Activated T-cell treated with anti-CD3 and anti-CD28 coated beads for 48 hours (primary cell): ENCODE data around the gene USP32.

Experiments used
- DNase-seq: peaks from one replicate; pipeline ENCODE4 v3.0.0-alpha.2; 2020; ENCODE audit warnings: low read depth

The USP32 gene

DNA sequence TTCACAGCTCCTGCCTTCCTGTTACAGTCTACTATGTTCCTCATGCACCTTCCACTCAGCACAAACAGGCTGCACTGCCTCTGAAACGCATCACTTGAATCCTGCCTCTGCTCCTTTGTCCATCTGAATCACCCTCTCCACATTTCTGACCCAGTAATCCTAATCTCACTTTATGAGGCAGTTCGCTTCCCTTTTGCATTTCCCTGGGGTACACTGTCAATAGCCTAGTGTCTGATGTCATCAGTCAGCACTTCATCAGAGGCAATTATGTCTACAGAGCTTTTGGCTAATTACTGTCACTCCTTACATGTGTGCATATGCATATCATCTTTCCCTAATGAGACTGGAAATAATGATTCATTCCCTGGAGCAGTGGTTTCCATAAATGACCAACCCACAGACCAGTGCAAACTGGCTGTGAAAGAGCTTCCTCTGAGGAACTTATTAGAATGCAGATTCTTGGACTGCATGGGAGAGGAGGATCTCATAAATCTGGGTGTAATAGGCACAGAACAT, 218.6 kb downstream of the USP32 start:
- no peak for DNase-seq

DNA sequence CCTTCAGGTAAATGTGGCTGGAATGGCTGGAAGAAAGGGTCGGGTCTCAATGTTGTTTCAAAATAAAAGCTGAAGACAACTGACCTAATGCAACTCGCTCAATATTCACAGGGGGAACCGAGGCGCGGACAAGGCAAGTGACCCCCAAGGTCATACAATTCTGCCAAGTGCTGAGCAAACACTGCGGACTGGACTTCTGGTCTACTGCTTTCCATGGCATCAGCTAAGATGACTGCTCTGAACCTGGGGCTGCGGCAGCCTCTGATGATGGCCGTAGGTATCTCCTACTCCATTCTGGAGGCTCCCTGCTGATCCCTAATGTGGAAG, 220.2 kb downstream of the USP32 start:
- DNase-seq = no peak

DNA sequence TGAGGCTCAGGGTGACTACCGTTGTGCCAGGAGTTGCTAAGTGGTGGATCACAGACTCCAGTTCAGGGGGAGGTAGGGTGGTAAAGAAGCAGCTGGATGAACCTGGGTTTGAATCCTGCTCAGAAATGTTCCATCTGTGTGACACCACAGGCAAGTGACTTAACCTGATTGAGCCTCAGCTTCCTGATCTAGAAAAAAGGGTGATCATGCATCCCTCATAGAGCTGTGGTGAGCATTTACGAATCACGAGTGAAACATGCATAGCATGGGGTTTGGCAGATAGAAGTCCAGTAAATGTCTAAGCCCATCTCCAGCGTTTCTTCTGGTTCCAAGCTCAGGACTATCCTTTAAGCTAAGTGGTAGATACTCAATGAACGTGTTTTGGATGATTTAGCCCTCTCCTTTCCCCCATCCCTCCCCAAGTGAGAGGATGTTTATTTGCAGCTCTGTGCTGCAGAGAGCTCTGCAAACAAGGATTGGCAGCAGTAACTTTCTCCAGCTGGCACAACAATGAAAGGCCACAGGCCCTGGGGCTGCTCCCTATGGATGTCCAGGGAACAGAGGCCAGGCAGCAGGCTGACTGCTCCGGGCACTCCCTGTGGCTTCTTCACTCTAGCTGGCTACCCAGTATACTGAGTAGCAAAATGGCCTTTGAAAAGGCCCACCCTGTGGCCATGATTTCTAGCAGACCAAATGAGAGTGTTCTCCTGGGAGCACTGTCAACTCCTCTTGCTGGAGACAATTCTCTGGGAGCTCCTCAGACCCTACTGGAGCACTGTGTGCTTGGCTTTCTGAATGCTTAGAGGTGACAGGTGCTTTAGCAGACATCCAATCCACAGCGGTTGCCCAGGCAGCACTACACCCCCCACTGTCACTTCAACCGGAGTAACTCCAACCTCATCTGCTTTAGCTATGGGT, 220.8 kb downstream of the USP32 start:
- no peak for DNase-seq

DNA sequence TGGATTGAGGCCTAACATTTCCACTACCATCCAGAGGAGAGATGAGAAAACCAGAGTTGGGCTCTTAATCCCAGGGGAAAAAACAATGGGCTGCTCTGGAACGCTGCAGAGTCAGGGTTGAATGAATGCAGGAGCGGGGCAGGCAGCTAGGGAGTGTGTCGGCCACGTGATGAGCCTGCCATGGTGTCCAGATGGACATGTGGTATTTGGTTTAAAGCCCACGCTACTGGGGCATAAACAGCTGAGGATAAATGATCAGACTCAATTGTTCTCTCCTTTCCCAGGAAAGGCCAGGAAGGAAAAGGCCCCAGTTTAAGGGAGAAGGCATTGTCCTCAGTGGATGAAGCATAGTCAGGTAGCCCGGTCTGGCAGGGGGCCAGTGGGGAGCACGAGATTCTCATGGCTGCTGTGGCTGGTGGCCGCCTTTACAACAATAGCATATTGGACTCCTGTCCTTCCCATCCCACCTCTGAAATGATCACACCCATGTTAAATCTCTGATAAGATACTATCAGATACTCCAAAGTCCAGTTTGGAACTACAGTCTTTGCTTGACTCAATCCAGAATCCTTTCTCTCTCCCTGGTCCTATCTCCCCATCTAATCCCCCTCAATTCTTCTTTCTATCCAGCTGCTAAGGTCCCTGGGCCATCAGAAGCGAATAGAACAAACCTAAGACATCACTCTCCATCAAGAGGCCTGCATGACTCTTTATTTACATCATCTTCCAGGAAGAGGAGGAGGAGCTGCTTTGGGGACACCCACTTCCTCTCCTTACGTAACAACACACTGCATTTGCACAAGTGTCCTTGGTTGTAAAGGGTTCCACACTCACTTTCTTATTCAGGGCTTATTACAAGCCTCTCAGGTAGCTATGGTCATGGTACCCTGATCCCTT, 221.8 kb downstream of the USP32 start:
- DNase-seq = no peak

GRCh38 chr17:60168654-60169053, 223.3 kb downstream of the USP32 start:
- no peak for DNase-seq

GRCh38 chr17:60167065-60167741, 224.7 kb downstream of the USP32 start:
- DNase-seq = no peak

DNA sequence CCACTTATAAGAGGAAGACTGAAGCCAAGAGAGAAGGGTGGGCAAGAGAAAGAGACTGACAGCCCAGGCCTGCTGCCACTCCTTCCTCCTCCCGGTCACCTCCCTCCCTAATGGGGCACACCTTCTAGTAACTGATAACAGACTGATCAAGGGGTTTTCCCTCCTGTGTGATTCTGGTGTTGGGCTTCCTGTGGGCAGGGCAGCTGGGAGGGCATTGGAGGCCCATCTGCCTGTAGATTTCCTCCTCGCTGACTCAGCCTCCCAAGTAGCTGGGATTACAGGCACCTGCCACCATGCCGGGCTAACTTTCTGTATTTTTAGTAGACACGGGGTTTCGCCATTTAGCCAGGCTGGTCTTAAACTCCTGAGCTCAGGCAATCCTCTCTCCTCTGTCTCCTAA, 226.0 kb downstream of the USP32 start:
- DNase-seq = no peak

DNA sequence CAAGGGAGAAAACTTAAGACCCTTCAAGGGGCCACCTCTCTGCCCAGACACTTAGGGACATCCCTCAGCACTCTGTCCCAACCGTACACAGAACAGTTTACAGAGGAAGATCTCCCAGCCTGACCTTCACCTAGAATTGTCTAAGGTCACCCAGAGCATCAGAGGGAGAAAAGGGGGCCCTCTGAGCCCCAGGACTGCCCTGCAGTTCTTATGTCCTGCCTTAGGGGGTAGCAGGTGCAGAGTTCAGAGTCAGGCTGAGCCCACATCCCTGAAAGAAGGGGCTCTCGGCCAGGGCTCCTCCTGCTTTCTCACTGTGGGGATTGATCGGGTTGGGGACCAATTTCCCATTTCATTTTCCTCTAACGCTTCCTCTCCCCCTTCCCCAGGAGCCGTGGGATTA, 226.7 kb downstream of the USP32 start:
- DNase-seq = no peak

GRCh38 chr17:60164697-60165096, 227.2 kb downstream of the USP32 start:
- DNase-seq = no peak

GRCh38 chr17:60164164-60164563, 227.8 kb downstream of the USP32 start:
- no peak for DNase-seq

DNA sequence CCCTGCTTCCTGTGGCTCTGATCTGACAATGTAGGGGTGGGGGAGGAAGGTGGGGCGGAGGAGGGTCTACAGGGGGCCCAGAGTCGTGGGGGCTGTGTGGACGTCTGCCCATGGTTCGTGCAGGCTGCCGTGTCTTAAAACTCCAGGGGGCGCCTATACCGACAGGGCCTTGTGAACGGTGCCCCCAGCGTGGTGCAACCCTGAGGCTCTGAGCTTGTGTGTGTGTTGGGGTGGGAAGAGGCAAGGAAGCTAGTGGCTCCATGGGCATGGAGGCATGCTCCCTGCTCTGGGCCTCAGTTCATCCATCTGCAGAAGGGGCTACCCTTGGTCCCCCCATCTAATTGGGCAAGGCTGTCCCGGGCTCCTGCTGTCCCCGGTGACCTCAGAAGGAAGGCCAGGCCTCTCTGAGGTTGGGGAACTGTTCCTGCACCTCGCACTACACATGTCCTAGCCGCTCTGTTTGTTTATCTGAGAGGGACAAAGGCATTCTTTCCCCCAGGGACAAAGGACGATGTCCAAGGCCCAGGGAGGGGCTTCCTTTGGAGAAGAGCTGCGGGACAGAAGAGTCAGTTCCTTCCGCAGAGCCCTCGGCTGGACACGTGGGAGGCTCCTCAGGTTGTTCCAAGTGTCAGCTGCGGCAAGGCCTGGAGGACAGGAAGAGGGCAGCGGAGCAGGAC, 228.7 kb downstream of the USP32 start:
- no peak for DNase-seq

- no peak for DNase-seq
Observed at GRCh38 chr17:60161598-60162330, 230.2 kb downstream of the USP32 start.

GRCh38 chr17:60160829-60161501, 231.0 kb downstream of the USP32 start:
- DNase-seq = no peak

GRCh38 chr17:60159479-60159866, 232.5 kb downstream of the USP32 start:
- no peak for DNase-seq

DNA sequence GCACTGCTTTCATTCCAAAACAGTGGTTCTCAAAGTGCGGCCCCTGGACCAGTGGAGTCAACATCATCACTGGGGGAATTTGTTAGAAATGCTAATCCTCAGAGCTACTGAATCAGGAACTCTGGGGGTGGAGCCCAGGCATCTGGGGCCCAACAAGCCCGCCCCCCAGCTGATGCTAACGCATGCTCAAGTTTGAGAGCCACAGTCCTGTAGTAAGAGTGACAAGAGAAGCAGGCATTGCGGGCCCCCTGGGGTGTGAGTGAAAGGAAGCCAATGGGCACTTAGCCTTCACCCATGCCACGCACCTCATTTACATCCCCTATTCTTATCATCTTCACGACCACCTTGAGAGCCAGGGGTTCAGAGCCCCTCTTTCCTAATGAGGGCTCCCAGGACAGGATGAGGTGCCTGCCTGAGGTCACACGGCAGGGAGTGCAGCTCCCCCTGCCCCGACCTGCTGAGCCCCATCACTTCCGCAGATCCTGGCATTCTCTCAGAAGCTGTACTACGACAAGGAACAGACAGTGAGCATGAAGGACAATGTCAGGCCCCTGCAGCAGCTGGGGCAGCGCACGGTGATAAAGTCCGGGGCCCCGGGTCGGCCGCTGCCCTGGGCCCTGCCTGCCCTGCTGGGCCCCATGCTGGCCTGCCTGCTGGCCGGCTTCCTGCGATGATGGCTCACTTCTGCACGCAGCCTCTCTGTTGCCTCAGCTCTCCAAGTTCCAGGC, 233.0 kb downstream of the USP32 start:
- no peak for DNase-seq

- no peak for DNase-seq
Observed at GRCh38 chr17:60157487-60158040, 234.4 kb downstream of the USP32 start.

- no peak for DNase-seq
Observed at GRCh38 chr17:60156746-60157145, 235.2 kb downstream of the USP32 start.

DNA sequence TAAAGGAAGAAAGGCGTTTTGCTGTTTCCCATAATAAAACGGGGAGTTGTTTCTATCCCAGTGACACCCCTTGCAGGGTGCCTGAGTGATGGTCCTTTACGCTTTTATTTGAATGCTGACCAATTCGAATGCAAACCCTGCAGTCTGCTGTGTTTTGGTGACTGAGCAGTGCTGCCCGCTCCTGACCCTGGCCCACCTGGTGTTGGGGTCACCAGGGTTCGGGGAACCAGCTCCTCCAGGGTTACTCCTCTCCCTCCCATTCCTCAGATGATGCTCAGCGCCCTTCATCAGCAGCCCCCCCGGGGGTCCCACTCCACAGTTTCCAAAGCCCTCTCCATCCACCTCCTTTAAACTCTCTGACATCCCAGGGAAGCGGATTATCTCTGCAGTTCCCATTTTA, 236.1 kb downstream of the USP32 start:
- DNase-seq = no peak

DNA sequence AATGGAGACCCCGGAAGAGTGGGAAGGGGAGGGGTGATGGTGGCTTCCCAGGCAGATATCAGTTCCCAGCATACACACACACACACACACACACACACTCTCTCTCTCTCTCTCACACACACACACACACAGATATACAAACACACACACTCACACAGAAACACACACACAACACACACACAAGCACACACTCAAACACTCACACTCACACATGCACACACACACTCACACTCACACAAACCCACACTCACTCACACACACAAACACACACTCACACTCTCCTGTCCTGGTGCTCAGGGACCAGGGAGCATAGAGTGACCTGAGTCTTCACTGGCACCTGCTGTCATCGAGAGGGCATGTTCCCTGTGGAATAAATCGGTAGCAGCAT, 236.5 kb downstream of the USP32 start:
- no peak for DNase-seq
